A673 (cell line): Measurements from ENCODE around the gene ADCY3.

Experiments
- CTCF ChIP-seq: fragments of 300-800, 200-600 bp; sonication (generic); conservative IDR thresholded peaks from 2 replicates; pipeline ENCODE4 v1.5.1; 2017; ENCODE audit warnings: low read depth, mild to moderate bottlenecking, antibody characterized with exemption, low read length, moderate library complexity, mixed read lengths
- EZH2 ChIP-seq: fragments of 200-600 bp; sonication (generic); IDR thresholded peaks from 2 replicates; pipeline ENCODE4 v1.6.1; 2017; ENCODE audit warnings: borderline replicate concordance, low read depth, mild to moderate bottlenecking, mixed read lengths, antibody characterized with exemption, low read length; ENCODE audit not compliant: poor library complexity, severe bottlenecking

GRCh38 chr2:24788816-24789215, 131.2 kb downstream of the ADCY3 start:
- TF ChIP-seq CTCF (no peak), EZH2 (no peak)
